NOMO-1 treated with DMSO at 0.1 percent for 48 hours (cell line): Measurements from ENCODE around the gene PPP4R2.
A peak's percentile ranks its signal among the peaks of the same experiment; 100 is the strongest.

Source experiments
- DNase-seq: peaks from one replicate; lab custom pipeline; 2025; ENCODE audit not compliant: unreplicated experiment; lab: John Stamatoyannopoulos, UW

Gene PPP4R2, protein sequence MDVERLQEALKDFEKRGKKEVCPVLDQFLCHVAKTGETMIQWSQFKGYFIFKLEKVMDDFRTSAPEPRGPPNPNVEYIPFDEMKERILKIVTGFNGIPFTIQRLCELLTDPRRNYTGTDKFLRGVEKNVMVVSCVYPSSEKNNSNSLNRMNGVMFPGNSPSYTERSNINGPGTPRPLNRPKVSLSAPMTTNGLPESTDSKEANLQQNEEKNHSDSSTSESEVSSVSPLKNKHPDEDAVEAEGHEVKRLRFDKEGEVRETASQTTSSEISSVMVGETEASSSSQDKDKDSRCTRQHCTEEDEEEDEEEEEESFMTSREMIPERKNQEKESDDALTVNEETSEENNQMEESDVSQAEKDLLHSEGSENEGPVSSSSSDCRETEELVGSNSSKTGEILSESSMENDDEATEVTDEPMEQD

DNA sequence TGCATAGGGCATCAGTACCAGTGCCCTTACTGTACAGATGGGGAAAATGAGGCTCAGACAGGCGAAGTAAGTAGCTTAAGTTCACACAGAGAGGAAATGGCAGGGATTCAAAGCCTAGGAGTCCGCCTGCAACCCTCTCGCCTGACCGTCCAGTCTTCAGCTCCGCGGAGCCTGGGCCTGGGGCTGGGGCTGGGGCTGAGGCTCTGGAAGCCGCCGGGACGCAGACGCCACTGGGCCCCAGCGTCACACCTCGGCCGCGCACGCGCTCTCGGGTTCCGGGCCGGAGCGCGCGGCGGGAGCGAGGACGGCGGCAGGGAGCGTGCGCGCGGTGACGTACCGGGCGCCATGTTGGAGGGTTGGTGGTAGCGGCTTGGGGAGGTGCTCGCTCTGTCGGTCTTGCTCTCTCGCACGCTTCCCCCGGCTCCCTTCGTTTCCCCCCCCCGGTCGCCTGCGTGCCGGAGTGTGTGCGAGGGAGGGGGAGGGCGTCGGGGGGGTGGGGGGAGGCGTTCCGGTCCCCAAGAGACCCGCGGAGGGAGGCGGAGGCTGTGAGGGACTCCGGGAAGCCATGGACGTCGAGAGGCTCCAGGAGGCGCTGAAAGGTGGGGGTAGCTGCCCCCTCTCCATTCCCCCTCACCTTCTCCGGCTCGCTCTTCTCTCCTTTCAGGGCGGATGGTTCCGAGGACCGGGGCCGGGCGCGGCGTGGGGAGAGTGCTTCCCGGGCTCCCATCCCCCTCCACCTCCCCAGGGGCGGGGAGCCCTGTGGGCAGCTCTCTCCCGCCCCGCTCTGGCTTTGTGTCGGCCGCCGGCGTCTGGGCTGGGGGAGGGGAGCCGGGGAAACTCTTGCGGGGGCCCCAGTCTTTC lies at the start of gene PPP4R2:
Gene PPP4R2 (plus strand): TSS at position 339 of the 861 bp plus-strand sequence. CDS start 227 bp downstream, at position 566.
- peak; percentile 77 for DNase-seq

DNA sequence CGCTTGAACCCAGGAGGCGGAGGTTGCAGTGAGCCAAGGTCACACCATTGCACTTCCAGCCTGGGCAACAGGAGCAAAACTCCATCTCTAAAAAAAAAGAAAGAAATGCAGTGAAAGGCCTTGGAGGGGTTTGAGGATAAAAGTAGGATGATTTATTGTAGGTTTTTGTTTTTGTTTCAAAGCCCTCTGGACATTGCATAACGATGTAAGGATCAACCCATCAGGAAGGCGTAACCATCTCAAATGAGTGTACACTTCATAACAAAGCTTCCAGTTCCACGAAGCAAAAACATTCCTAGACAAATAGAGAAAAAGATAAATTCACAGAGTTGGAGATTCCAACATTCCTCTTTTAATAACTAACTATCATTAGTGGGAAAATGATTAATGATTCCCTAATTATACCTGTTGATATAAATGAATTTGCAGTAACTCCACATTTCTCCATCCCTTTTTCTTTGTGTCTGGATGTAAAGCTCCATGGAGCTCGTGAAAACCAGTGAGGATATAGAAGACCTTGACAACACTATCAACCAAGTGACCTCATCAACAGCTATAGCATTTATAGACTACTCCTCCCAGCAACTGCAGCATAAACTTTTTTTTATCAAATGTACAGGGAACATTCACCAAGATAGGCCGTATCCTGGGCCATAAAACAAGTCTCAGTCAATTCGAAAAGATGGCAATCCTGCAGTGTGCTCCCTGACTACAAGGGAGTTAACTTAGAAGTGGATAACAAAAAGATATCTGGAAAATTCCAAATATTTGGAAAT lies 48.7 kb upstream of the PPP4R2 start:
- DNase-seq, result no peak

DNA sequence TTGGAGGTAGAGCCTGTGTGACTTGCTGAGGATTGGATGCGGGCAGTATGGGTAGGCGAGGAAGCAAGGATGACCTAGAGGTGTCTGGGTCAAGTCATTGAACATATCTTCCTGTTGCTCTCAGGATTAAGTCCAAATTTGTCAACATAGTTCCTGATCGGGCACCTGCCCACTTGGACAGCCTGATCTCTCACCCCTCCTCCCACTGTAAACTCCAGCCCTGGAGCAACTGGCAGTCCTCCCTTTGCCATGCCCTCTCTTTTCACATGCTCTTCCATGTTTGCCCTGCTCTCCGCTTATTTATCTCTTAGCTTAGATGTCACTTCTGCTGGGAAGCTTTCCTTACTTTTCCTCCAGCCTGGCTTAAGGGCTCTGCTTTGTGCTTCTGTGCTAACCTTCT lies 47.6 kb upstream of the PPP4R2 start:
- DNase-seq, result no peak

DNA sequence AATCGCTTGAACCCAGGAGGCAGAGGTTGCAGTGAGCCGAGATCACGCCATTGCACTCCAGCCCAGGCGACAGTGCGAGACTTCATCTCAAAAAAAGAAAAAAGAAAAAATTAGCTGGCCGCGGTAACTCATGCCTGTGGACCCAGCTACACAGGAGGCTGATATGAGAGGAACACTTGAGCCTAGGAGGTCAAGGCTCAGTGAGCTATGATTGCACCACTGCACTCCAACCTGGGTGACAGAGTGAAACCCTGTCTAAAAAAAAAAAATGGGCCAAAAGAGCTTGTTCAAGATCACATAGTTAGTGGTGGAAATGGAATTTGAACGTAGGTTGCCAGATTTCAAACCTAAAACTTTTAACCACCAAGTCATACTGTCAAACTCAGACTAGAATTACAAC lies 46.2 kb upstream of the PPP4R2 start:
- no peak for DNase-seq

DNA sequence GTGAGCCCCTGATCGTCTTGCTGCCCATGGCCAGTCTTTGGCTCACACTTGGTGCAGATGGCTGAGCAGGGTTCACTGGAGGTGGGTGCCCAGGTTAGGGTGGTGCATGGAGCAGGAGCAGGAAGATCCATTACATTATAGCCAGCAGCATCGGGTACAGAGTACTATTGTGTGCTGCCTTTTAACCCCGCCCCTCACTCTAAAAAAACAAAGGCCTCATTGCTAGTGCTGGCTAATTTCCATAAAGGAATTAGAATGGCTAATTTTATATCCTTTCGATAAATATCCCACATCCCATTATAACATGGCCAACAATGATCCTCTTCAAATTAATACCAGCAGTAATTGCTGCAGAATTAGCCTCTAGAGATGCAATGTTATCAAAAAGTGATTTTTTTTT lies 45.8 kb upstream of the PPP4R2 start:
- no peak for DNase-seq

DNA sequence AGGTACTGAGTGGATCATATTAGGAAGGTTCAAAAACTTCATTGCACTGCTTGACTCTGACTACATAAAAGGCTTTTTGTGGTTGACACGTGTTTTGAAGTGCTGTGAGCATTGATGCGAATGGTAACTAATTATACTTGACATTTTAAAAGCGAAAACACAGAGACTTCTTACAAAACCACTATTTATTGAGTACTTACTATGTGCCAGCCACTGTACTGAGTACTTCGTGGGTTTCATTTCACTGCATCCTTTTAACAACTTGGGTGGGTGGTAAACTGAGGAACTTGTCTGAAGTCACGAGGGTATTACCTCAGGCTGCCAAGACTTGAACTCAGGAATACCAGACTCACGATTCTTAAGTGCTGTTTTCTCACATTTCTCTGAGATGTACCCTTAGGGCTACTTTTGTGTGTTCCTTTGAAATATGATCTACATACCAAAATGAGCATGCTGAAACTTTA lies 45.3 kb upstream of the PPP4R2 start:
- no peak for DNase-seq

DNA sequence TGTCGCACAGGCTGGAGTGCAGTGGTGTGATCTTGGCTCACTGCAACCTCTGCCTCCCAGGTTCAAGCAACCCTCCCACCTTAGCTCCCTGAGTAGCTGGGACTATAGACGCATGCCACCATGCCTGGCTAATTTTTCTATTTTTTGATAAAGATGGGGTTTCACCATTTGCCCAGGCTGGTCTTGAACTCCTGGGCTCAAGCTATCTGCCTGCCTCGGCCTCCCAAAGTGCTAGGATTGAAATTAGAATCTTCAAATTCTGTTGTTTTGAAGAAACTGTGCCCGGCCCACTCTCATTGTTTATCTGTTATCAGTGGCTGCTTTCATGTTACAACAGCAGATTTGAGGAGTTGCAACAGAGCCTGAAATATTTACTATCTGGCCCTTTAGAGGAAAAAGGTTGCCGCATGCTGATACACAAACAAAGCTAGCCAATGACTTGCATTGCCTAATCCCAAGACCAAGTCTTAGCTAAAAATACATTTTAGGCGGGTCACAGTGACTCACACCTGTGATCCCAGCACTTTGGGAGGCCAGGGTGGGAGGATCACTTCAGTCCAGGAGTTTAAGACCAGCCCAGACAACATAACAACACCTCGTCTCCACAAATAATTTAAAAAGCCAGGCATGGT lies 43.2 kb upstream of the PPP4R2 start:
- no peak for DNase-seq

DNA sequence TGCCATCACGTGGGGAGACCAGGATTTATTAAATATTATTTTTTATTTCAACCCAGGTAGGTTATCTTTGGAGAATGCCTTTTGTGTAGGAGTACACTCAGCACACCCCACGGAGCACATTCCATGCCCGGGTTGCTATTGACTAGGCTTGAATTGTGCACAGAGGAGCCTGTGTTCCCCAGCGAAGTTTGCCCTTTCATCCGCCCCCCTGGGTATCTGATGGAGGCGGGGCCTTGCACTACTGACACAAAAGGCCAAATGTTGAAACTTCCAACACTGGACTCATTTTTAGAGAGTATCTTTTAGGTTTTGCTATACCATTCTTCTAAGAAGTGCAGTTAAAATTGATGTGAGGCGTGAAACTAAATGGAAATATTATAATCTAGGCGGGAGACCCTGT lies 39.3 kb upstream of the PPP4R2 start:
- no peak for DNase-seq

DNA sequence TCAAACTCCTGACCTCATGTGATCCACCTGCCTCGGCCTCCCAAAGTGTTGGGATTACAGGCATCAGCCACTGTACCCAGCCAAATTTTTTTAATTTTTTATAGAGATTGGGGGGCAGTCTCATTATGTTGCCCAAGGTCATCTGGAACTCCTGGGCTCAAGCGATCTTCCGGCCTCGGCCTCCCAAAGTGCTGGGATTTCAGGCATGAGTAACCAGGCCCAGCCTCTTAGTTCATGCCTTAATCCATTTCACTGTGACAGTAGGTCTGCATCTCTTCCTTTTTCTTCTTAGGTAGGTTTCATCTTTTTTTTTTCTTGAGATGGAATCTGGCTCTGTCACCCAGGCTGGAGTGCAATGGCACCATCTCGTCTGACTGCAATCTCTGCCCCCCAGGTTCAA lies 37.3 kb upstream of the PPP4R2 start:
- DNase-seq, result no peak

DNA sequence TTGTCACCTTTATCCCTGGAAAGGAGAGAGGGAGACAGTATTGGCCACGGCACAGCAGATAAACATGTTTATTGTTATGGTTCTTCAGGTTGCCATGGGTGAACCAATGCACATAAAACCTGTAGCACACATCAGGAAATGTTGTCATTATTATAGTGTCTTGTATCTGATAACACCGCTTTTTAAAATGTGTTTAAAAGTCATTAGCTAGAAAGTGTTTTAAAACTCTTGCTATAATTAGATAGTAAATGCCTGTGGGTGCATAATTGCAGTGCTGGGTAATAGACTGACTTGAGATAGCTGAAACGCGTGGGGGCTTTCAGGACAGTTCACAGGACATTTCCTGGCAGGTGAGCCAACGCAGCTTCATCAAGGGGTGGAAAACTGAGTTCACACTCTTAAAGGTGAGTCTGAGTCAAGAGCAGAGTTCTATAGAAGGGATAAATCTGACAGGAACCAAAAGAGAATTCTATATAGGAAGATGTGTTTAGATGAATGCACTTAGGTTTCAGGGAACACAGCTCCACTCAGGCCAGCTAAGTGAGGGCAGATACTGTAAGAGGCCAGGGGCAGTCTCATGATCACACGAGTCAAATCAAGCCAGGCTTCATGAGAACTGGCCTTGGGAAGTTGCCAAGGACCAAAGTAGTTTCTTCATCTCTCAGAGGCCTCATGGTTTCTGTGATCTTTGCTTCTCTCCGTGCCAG lies 35.6 kb upstream of the PPP4R2 start:
- no peak for DNase-seq

DNA sequence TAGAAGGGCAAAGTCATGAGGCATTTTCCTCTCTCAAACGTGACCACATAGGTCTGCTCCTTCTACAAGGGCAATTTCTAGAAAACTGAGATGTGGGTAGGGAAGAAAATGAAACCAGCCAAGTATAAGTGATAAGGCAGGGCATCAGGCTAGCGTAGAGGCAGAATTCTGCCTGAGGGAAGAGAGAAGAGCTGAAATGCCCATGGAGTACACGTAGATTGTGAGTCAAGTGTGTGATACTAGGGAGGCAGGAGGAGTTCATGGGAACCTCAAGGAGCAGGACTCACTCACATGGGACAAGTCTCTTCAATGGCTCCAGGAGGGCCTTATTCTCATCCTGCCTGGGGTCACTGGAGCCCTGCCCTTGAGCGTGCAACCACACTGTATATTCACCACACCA lies 34.9 kb upstream of the PPP4R2 start:
- DNase-seq, result no peak

DNA sequence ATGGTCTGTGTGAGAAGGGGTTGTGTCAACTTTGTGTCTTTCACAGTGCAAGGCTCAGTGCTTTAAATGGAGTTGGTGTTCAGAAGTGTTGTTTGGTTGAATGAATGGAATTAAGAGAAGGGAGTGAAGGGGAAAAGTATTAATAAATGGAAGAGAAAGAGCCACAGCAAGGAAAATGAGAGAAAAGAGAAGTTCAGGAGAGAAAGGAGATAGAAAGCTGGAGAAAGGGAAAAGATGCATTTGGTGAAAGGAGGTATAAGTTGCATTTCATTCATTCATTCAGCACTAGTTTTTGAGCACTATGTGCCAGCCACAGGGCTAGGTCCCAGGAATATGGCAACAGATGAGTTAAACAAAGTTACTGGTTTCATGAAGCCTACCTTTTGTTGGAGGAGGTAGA lies 34.3 kb upstream of the PPP4R2 start:
- no peak for DNase-seq

DNA sequence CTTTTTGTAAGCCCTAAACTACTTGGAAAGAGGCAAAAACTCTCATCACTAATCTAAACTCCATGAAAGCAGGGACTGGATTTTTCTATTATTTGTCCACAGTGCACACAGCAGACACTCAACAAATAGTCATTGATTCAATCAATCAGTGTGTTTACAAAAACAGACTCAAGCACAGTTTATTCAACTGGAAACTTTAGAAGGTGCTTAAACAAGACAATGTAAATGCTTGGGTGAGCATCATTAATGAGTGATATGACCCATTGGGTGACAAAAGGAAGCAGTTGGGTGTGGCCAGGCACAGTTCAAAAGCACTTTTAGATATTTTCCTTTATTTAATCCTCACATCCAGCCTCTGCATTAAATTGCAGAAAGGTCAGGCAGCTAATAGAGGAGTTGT lies 32.0 kb upstream of the PPP4R2 start:
- DNase-seq, result no peak

DNA sequence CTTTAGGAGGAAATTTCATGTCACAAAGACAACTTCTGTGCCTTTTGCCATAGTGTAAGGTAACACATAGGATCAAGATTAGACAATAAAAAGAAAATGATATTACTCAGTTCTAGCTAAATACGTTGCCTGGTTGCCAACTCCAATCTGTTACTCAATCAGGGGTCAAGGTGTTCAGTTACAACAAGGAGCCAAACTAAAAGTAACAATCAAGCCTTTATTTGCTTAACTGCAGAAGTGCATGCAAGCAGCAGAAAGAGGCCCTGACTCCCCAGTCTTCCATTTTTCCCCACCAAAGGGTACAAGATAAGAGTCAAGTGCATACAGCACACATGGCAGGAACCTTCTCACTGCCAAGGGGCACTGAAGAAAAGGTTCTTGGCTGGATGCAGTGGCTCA lies 28.3 kb upstream of the PPP4R2 start:
- no peak for DNase-seq

DNA sequence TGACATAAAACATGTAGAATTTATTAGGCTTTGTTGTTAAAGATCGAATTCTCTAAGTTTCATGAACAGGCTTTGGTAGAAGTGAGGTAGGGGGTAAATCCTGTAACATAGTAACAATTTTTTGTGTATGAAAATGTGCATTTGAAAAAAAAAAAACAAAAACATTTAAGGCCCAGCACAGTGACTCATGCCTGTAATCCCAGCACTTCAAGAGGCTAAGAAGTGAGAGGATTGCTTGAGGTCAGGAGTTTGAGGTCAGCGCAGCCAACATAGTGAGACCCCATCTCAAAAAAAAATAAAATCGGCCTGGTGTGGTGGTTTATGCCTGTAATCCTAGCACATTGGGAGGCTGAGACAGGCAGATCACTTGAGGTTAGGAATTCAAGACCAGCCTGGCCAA lies 26.8 kb upstream of the PPP4R2 start:
- no peak for DNase-seq

DNA sequence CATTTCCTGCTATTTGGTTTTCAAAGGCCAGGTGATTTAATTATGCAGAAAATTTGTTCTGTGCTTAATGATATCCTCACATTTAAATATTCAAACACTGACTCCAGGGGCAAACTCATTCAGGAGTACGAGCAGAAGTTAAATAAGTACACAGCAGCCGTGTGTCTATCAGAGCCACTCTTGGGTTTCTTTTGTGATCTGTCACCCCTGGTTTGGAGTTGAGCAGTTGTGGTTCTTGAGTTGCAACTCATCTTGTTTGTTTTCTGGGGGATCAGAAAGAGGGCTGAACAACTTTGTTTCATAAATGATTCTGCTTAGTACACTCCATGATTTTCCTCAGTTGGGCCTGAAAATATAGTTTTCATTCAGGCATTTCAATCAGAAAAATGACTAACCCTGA lies 25.7 kb upstream of the PPP4R2 start:
- DNase-seq, result no peak

DNA sequence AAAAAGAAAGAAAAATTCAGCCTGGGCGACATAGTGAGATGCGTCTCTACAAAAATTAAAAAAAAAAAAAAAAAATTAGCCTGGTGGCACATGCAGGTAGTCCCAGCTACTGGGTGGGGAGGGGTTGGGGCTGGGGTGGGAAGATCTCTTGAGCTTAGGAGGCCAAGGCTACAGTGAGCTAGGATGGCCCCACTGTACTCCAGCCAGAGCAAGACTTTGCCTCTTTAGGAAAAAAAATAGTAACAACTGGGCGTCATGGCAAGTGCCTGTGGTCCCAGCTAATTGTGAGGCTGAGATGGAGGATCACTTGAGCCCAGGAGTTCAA lies 23.9 kb upstream of the PPP4R2 start:
- no peak for DNase-seq

DNA sequence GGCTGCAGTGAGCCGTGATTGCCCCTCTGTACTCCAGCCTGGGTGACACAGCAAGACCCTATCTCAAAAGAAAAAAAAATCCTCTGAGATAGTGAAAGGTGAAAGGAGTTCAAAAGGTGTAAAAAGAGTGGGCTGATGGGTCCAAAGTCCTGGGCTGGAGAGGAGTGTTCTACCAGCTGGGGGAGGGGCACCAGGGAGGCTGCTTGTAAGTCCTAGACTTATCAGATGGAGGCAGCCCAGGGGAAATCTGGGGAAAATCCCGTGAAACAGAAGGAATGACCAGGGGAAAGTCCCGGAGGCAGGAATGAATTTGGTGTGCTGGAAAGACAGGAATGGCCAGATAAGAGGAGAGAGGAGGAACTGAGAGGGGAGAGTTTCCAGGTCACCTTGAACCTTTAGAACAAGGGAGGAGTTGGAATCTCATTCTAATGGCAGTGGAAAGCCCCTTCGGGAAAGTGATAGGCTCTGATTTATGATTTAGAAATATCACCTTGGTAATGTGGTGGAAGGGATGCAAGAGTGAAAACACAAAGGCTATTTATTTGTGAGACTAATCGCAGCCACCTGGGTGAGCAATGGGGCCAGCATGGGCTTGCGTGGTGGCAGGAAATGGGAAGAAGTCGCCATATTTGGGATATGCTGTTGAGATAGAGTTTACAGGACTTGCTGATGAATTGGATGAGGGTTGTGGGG lies 23.4 kb upstream of the PPP4R2 start:
- DNase-seq, result no peak

DNA sequence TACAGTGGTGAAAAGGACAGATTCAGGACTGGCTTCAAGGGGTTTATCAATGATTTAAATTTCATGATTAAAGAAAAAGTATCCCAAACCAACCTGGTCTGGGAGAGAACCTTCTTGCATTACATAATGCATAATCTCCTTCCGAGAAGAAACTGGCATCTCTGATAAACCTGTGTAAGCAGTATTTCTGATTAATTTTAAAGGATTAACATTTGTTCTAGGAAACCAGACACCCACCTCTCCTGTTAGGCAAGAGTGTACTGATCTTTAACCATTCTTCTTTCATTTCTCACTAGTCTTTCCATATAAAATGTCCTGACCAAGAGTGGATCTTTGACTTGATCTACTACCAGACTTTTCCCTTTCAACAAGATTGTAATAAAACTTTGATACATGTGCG lies 22.8 kb upstream of the PPP4R2 start:
- DNase-seq, result no peak

DNA sequence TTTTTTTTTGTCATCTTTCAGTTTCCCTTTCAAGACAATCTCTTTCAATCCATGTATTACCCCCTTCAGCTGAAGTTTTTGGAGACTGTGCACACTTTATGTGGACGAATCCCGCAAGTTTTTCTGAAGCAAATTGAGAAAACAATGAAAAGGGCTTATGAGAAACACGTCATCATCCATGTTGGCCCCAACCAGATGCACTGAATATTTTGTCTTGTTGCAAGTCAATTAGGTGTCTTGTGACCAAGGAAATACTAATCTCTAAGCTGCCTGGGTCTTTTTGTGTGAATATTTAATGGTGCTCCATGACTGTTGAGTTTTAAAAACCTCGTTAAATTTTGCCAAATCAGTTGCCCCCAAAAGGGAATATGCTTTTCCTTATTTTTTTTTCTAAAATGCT lies 21.7 kb upstream of the PPP4R2 start:
- DNase-seq, result no peak
